ENCODE data around the gene DECR2.

Gene DECR2

DNA sequence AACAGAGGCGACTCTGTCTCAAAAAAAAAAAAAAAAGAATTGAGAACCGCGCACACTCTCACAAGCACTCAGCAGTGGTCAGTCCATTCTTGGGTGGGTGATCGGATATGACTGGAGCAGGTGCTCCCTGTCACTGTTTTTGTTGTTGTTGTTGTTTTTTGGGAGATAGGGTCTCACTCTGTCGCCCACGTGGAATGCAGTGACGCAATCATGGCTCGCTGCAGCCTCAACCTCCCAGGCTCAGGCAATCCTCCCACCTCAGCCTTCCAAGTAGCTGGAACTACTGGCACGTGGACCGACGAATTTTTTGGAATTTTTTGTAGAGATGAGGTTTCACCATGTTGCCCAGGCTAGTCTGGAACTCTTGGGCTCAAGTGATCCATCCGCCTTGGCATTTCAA, 53.8 kb downstream of the DECR2 start:
- H3K4me1 ChIP-seq (ENCODE audit: control insufficient read depth in 1 of 2, insufficient read depth in 2 of 2, low read length in 2 of 2): peaks cover 9 to 10% of the 10 kb centered on the region in 2 experiments
- H3K23ac ChIP-seq (ENCODE audit: low read length): no peak overlapping the region
- no peaks in the 10 kb centered on the region for H3K9me3 ChIP-seq (ENCODE audit: insufficient read depth, low read depth, low read length)
- no peaks in the 10 kb centered on the region for H3K27me3 ChIP-seq (ENCODE audit: insufficient read depth, low read length)
- H2BK5ac ChIP-seq (ENCODE audit: low read depth, low read length, poor library complexity): no peak overlapping the region
- H4K91ac ChIP-seq (ENCODE audit: low read depth, low read length): no peak overlapping the region
- WGBS (ENCODE audit: extremely low coverage, insufficient coverage, insufficient read length): no CpG with 5 or more reads among the region's 12 CpGs
- no peak overlapping the region for H2AFZ ChIP-seq (ENCODE audit: insufficient read depth, low read length, poor library complexity)
- H3K79me2 ChIP-seq (ENCODE audit: control insufficient read depth, insufficient read depth, low read length, poor library complexity): peaks cover 4% of the 10 kb centered on the region
- H3K36me3 ChIP-seq (ENCODE audit: control insufficient read depth in 1 of 2, insufficient read depth in 2 of 2, low read length in 2 of 2): no peaks in the 10 kb centered on the region
- H3K79me1 ChIP-seq (ENCODE audit: low read length): peaks cover 5% of the 10 kb centered on the region
- H3K4me3 ChIP-seq (ENCODE audit: low read depth, low read length): no peak overlapping the region
- H4K8ac ChIP-seq (ENCODE audit: low read depth, low read length): no peak overlapping the region
- no peak overlapping the region for H3K4ac ChIP-seq (ENCODE audit: low read depth, low read length)
- no peak overlapping the region for H3K9ac ChIP-seq (ENCODE audit: low read length)
- no peak overlapping the region for H2AK5ac ChIP-seq (ENCODE audit: low read length)
- no peak overlapping the region for H3K4me2 ChIP-seq (ENCODE audit: low read length)
- no peak overlapping the region for H3K27ac ChIP-seq (ENCODE audit: low read depth, low read length)
- H3K14ac ChIP-seq (ENCODE audit: low read length): no peak overlapping the region
- H3K18ac ChIP-seq (ENCODE audit: low read length): no peak overlapping the region
- no peak overlapping the region for H2BK120ac ChIP-seq (ENCODE audit: insufficient read depth, low read length, poor library complexity)
- no peak overlapping the region for H2BK12ac ChIP-seq (ENCODE audit: low read length)
- DNase-seq: peak; percentile 47 to 88
- no peak overlapping the region for H4K12ac ChIP-seq (ENCODE audit: low read depth, low read length)

GRCh38 chr16:456891-457483, 55.3 kb downstream of the DECR2 start:
- no peaks in the 10 kb centered on the region for H3K9me3 ChIP-seq (ENCODE audit: insufficient read depth, low read depth, low read length)
- no CpG with 5 or more reads among the region's 11 CpGs for WGBS (ENCODE audit: extremely low coverage, insufficient coverage, insufficient read length)
- no peak overlapping the region for H2AFZ ChIP-seq (ENCODE audit: insufficient read depth, low read length, poor library complexity)
- H3K18ac ChIP-seq (ENCODE audit: low read length): no peak overlapping the region
- H3K27me3 ChIP-seq (ENCODE audit: insufficient read depth, low read length): no peaks in the 10 kb centered on the region
- no peak overlapping the region for H4K91ac ChIP-seq (ENCODE audit: low read depth, low read length)
- peak overlapping the region; percentile 50 for H3K27ac ChIP-seq (ENCODE audit: low read depth, low read length)
- H3K14ac ChIP-seq (ENCODE audit: low read length): no peak overlapping the region
- H3K4me1 ChIP-seq (ENCODE audit: control insufficient read depth in 1 of 2, insufficient read depth in 2 of 2, low read length in 2 of 2): peaks cover 9 to 12% of the 10 kb centered on the region in 2 experiments
- H3K4me3 ChIP-seq (ENCODE audit: low read depth, low read length): no peak overlapping the region
- no peak overlapping the region for H3K4me2 ChIP-seq (ENCODE audit: low read length)
- H3K79me1 ChIP-seq (ENCODE audit: low read length): peaks cover 5% of the 10 kb centered on the region
- peak in 1 of 2 donors; percentile 40 for DNase-seq
- no peak overlapping the region for H2AK5ac ChIP-seq (ENCODE audit: low read length)
- H3K4ac ChIP-seq (ENCODE audit: low read depth, low read length): no peak overlapping the region
- peaks cover 4% of the 10 kb centered on the region for H3K79me2 ChIP-seq (ENCODE audit: control insufficient read depth, insufficient read depth, low read length, poor library complexity)
- no peak overlapping the region for H3K23ac ChIP-seq (ENCODE audit: low read length)
- no peak overlapping the region for H3K9ac ChIP-seq (ENCODE audit: low read length)
- peak overlapping the region; percentile 50 for H2BK5ac ChIP-seq (ENCODE audit: low read depth, low read length, poor library complexity)
- H3K36me3 ChIP-seq (ENCODE audit: control insufficient read depth in 1 of 2, insufficient read depth in 2 of 2, low read length in 2 of 2): peaks cover 4% of the 10 kb centered on the region in 2 experiments
- no peak overlapping the region for H4K12ac ChIP-seq (ENCODE audit: low read depth, low read length)
- no peak overlapping the region for H4K8ac ChIP-seq (ENCODE audit: low read depth, low read length)
- H2BK12ac ChIP-seq (ENCODE audit: low read length): peak overlapping the region; percentile 27
- H2BK120ac ChIP-seq (ENCODE audit: insufficient read depth, low read length, poor library complexity): peak overlapping the region; percentile 14

DNA sequence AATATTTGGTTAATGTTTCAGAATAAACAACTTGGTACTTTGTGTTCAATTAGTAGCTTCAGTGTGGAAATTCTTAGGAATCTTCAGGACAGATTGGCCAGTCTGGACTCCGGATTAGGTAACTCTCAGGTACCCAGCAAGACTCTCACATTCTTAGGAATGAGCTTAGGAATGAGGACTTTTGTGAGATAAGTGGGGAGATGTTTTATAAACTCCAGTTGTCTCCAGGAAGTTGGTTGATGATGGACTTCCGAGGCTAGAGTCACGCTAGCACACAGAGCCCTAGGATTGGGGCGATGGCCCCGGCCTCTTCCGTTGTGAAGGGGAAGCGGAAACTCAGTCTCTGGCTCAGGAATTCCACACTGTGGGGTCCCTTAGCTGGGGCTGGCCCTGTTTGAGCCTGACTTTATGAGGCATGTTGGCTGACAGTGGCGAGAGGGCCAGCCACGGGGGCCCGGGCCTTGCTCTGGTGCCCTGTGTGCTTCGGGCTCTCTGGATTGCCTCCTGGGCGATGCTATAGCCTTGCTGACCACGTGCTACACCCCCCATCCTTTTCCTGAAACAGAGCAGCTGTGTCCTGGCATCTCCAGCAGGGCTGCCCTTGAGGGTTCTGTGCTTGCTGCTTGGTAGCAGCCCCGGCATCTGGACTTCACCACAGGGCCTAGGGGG, 56.2 kb downstream of the DECR2 start:
- Histone ChIP-seq H2AFZ (ENCODE audit: insufficient read depth, low read length, poor library complexity) (peak overlapping the region; percentile 50), H3K4ac (ENCODE audit: low read depth, low read length) (peak overlapping the region; percentile 42), H3K23ac (ENCODE audit: low read length) (no peak overlapping the region), H3K18ac (ENCODE audit: low read length) (peak overlapping the region; percentile 88), H3K4me3 (ENCODE audit: low read depth, low read length) (no peak overlapping the region), H3K9ac (ENCODE audit: low read length) (no peak overlapping the region), H4K12ac (ENCODE audit: low read depth, low read length) (peak overlapping the region; percentile 5), H4K91ac (ENCODE audit: low read depth, low read length) (peak overlapping the region; percentile 90), H3K79me2 (ENCODE audit: control insufficient read depth, insufficient read depth, low read length, poor library complexity) (peaks cover 4% of the 10 kb centered on the region), H3K27me3 (ENCODE audit: insufficient read depth, low read length) (no peaks in the 10 kb centered on the region), H2BK120ac (ENCODE audit: insufficient read depth, low read length, poor library complexity) (peak overlapping the region; percentile 89), H2AK5ac (ENCODE audit: low read length) (peak overlapping the region; percentile 77), H3K14ac (ENCODE audit: low read length) (peak overlapping the region; percentile 95), H3K79me1 (ENCODE audit: low read length) (peaks cover 5% of the 10 kb centered on the region), H2BK5ac (ENCODE audit: low read depth, low read length, poor library complexity) (peak overlapping the region; percentile 84), H3K9me3 (ENCODE audit: insufficient read depth, low read depth, low read length) (no peaks in the 10 kb centered on the region), H3K4me2 (ENCODE audit: low read length) (no peak overlapping the region), H2BK12ac (ENCODE audit: low read length) (peak overlapping the region; percentile 88), H3K36me3 (ENCODE audit: control insufficient read depth in 1 of 2, insufficient read depth in 2 of 2, low read length in 2 of 2) (peaks cover 5 to 9% of the 10 kb centered on the region in 2 experiments), H4K8ac (ENCODE audit: low read depth, low read length) (peak overlapping the region; percentile 90), H3K4me1 (ENCODE audit: control insufficient read depth in 1 of 2, insufficient read depth in 2 of 2, low read length in 2 of 2) (peaks cover 9 to 12% of the 10 kb centered on the region in 2 experiments), H3K27ac (ENCODE audit: low read depth, low read length) (peak overlapping the region; percentile 89)
- peak; percentile 25 to 83 for DNase-seq
- WGBS (ENCODE audit: extremely low coverage, insufficient coverage, insufficient read length): no CpG with 5 or more reads among the region's 14 CpGs

DNA sequence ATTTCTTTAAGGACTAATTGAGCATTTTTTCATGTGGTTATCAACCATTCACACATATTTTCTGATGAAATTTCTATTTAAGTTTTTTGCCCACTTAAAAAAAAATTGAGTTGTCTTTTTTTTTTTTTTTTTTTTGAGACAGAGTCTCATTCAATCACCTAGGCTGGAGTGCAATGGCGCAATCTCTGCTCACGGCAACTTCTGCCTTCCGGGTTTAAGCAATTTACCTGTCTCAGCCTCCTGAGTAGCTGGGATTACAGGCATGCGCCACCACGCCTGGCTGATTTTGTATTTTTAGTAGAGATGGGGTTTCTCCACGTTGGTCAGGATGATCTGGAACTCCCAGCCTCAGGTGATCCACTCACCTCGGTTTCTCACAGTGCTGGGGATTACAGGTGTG, 58.1 kb downstream of the DECR2 start:
- Histone ChIP-seq H3K9me3 (ENCODE audit: insufficient read depth, low read depth, low read length) (peaks cover 2% of the 10 kb centered on the region), H3K4me3 (ENCODE audit: low read depth, low read length) (no peak overlapping the region), H3K23ac (ENCODE audit: low read length) (no peak overlapping the region), H3K27ac (ENCODE audit: low read depth, low read length) (no peak overlapping the region), H3K27me3 (ENCODE audit: insufficient read depth, low read length) (no peaks in the 10 kb centered on the region), H4K12ac (ENCODE audit: low read depth, low read length) (no peak overlapping the region), H2AFZ (ENCODE audit: insufficient read depth, low read length, poor library complexity) (no peak overlapping the region), H4K91ac (ENCODE audit: low read depth, low read length) (no peak overlapping the region), H3K9ac (ENCODE audit: low read length) (no peak overlapping the region), H3K4ac (ENCODE audit: low read depth, low read length) (no peak overlapping the region), H3K36me3 (ENCODE audit: control insufficient read depth in 1 of 2, insufficient read depth in 2 of 2, low read length in 2 of 2) (peaks cover 5 to 11% of the 10 kb centered on the region in 2 experiments), H2BK12ac (ENCODE audit: low read length) (no peak overlapping the region), H2AK5ac (ENCODE audit: low read length) (no peak overlapping the region), H4K8ac (ENCODE audit: low read depth, low read length) (no peak overlapping the region), H2BK120ac (ENCODE audit: insufficient read depth, low read length, poor library complexity) (no peak overlapping the region), H3K4me2 (ENCODE audit: low read length) (no peak overlapping the region), H3K14ac (ENCODE audit: low read length) (no peak overlapping the region), H2BK5ac (ENCODE audit: low read depth, low read length, poor library complexity) (no peak overlapping the region), H3K18ac (ENCODE audit: low read length) (no peak overlapping the region), H3K79me1 (ENCODE audit: low read length) (peaks cover 5% of the 10 kb centered on the region), H3K79me2 (ENCODE audit: control insufficient read depth, insufficient read depth, low read length, poor library complexity) (peaks cover 4% of the 10 kb centered on the region), H3K4me1 (ENCODE audit: control insufficient read depth in 1 of 2, insufficient read depth in 2 of 2, low read length in 2 of 2) (peaks cover 15 to 17% of the 10 kb centered on the region in 2 experiments)
- DNase-seq: peak; percentile 78 to 86
- no CpG with 5 or more reads among the region's 7 CpGs for WGBS (ENCODE audit: extremely low coverage, insufficient coverage, insufficient read length)
